ENCODE results near the gene PSMG1.
"Not testable (repeated sequence)": the region's sequence is repeated elsewhere in the genome, so short reads cannot be mapped to it uniquely, and the experiment has no call there.

The PSMG1 gene

DNA sequence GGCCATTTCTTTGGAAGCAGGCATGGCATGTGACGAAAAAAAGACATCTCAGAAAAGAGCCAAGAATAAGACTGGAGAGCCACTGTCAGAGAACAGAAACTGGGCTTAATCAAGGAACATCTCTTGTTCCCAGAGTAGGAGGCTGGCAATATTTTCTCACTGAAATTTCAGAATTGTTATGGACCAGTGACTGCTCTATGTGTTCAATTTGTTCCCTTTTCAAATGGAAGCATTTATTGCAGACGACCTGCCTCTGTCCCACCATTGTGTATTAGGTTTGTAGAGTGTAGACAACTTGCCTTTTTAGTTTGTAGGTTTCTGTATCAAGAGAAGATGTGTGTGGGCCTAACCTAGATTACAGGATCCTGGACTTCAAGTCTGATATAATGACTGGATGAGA is 18.7 kb downstream of the PSMG1 start:
- no peak overlapping the region for H3K4me3 ChIP-seq (ENCODE audit: low read depth, low read length)
- in situ Hi-C loops (cut with HindIII; ENCODE audit: low sequenced_read_pairs) = no loop called here
- TF ChIP-seq CTCF (IDR thresholded peaks at IDR 0.05; ENCODE audit: low read depth, low read length) = no peak
- DNase-seq (ENCODE audit: low read depth, low spot score) = no peak

GRCh38 chr21:39161064-39161463 is 22.2 kb downstream of the PSMG1 start:
- no peak overlapping the region for H3K4me3 ChIP-seq (ENCODE audit: low read depth, low read length)
- no peak for TF ChIP-seq CTCF (IDR thresholded peaks at IDR 0.05; ENCODE audit: low read depth, low read length)
- in situ Hi-C loops (cut with HindIII; ENCODE audit: low sequenced_read_pairs) = no loop called here

DNA sequence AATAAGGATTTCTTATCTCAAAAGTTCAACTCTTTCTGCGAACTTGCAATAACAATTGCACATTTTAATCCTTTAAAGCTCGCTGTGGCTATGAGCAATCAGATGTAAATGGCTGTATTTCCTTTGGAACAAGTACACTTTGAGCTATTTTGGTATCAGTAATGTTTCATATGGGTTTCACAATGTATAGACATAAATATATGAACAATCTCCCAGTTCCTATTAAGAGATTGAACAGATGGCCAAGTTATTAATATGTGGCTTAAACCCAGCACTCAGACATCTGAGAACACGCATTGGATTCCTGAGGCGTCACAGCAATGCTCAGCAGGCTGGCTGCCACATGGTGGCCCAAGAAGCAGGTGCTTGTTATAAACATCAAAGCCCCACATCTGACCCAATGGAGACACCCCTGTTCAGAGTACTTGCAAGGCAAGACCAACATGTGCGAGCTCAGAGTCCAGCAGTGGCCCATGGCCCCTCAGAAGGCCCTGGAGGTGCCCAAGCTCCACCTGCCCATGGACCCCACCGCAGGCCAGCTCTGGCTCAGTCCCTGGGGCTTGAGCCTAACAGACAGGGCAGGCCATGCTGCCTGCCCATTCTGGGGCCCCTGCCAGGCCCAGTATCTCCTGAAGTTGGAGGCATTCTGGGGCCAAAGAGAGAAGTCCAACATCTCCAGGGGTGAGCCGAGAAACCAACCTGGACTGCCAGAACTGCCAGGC is 23.7 kb downstream of the PSMG1 start:
- H3K4me3 ChIP-seq (ENCODE audit: low read depth, low read length) = no peak overlapping the region
- TF ChIP-seq CTCF (IDR thresholded peaks at IDR 0.05; ENCODE audit: low read depth, low read length) = no peak
- in situ Hi-C loops (cut with HindIII; ENCODE audit: low sequenced_read_pairs) = no loop called here
- DNase-seq (ENCODE audit: low read depth, low spot score) = no peak

More at GRCh38 chr21:39161064-39161463, 22.2 kb downstream of the PSMG1 start:
- no peak for DNase-seq (ENCODE audit: low read depth, low spot score)

DNA sequence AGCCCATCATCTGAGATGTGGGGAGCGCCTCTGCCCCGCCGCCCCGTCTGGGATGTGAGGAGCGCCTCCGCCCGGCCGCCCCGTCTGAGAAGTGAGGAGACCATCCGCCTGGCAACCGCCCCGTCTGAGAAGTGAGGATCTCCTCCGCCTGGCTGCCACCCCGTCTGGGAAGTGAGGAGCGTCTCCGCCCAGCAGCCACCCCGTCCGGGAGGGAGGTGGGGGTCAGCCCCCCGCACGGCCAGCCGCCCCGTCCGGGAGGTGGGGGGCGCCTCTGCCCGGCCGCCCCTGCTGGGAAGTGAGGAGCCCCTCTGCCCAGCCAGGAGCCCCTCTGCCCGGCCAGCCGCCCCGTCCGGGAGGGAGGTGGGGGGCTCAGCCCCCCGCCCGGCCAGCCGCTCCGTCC is 26.0 kb downstream of the PSMG1 start:
- H3K4me3 ChIP-seq (ENCODE audit: low read depth, low read length); DNase-seq (ENCODE audit: low read depth, low spot score); in situ Hi-C loops (cut with HindIII; ENCODE audit: low sequenced_read_pairs): not testable (repeated sequence)

DNA sequence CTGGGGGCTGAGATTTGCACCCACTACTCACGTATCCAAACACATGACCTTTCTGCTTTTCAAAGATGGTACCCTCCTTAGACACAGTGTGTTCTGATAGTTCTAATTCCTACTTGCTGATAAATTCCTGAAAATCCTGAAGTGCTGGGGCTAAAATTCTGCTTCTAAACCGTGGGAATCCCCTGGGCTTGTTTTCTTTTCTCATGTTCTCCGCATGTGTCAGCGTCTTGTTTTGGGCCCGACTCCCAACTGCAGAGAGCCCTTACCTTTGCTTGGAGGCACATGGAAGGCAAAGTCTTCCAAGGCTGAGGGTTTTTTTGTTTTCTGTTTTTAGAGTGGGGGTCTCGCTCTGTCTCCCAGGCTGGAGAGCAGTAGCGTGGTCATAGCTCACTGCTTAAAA is 27.2 kb downstream of the PSMG1 start:
- no peak for TF ChIP-seq CTCF (IDR thresholded peaks at IDR 0.05; ENCODE audit: low read depth, low read length)
- H3K4me3 ChIP-seq (ENCODE audit: low read depth, low read length) = no peak overlapping the region
- in situ Hi-C loops (cut with HindIII; ENCODE audit: low sequenced_read_pairs) = no loop called here
- peak; percentile 58 for DNase-seq (ENCODE audit: low read depth, low spot score)

DNA sequence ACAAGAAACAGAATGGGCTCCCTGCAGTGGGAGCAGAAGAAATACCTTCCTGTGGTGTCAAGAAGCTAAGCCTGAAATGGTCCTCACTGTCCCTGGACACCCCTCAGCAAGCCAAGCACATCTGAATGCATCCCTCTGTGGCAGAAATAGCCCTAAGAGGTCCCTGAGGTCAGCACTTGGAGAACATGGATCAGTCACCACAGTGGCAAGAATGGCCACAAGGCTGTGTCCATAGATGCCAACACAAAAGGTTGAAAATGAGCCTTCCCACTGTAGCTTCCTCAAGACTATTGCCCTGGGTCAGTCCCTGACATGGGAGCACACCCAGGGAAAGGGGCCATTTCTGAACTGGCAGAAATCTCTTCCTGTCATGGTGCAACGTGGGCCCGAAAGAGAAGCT is 27.7 kb downstream of the PSMG1 start:
- in situ Hi-C loops (cut with HindIII; ENCODE audit: low sequenced_read_pairs) = no loop called here
- no peak overlapping the region for H3K4me3 ChIP-seq (ENCODE audit: low read depth, low read length)
- no peak for DNase-seq (ENCODE audit: low read depth, low spot score)
- no peak for TF ChIP-seq CTCF (IDR thresholded peaks at IDR 0.05; ENCODE audit: low read depth, low read length)

- in situ Hi-C loops (cut with HindIII; ENCODE audit: low sequenced_read_pairs) = no loop called here
These were observed 29.4 kb downstream of the PSMG1 start for GRCh38 chr21:39153842-39154241.

More at GRCh38 chr21:39153842-39154241, 29.4 kb downstream of the PSMG1 start:
- DNase-seq (ENCODE audit: low read depth, low spot score) = no peak
- H3K4me3 ChIP-seq (ENCODE audit: low read depth, low read length) = no peak overlapping the region
- no peak for TF ChIP-seq CTCF (IDR thresholded peaks at IDR 0.05; ENCODE audit: low read depth, low read length)

Data from astrocyte of the spinal cord (primary cell).